GM18868 (cell line): ENCODE results near the gene SRSF4.

Experiments
- ATAC-seq: cut with Tn5 transposase; IDR thresholded peaks from one replicate; pipeline ENCODE4 v1.9.1; 2021; ENCODE audit warnings: mild to moderate bottlenecking, moderate library complexity; ENCODE audit not compliant: unreplicated experiment

SRSF4 gene

DNA sequence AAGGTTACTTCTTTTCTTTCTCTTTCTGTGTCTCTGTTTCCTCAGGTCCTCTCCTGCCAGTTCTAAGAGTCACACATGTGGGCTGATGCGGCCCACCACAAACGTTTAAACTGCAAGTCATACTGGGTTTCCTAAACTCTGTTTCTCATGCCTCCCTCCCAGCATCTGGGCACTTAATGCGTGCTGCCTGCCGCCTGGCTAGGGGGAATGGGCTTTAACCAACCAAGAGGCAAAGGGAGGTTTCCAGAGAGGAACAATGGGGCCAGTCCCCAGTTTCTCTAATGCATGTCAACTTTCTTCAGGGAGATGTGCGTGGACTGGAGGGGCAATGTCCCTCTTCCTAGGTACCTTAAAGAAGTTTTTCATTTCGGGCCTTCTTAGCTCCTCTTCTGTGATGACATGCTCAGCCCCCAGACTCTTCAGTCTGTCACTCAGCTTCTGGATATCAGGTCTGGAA, 19.9 kb upstream of the SRSF4 start:
- ATAC-seq = no peak

DNA sequence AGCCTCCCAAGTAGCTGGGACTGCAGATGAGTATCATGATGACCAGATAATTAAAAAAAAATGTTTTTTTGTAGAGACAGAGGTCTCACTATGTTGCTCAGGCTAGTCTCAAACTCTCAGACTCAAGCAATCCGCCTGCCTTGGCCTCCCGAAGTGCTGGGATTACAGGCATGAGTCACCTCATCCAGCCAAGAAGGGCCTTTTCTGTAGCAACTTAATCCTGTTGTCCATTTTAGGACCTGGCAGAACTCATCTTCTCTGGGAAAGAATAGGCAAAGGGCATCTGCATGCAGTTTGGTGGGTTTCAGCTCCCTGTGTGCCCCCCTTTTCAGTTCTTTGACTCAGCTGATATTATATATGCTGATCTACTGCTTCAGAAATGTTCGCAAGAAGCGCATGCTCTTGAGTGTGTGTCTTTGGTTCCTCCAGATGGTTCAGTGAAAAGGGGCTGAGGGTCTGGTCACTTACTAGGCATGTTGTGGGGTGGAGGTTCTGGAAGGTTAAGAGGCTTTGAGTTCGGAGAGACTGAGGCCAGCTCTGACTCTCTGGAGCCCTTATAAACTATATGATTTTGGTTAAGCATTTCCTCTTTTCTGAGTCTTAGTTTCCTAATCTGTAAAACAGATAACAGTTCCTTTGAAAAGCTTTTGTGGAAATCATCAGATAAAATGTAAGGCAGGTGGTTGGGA, 19.4 kb upstream of the SRSF4 start:
- no peak for ATAC-seq

DNA sequence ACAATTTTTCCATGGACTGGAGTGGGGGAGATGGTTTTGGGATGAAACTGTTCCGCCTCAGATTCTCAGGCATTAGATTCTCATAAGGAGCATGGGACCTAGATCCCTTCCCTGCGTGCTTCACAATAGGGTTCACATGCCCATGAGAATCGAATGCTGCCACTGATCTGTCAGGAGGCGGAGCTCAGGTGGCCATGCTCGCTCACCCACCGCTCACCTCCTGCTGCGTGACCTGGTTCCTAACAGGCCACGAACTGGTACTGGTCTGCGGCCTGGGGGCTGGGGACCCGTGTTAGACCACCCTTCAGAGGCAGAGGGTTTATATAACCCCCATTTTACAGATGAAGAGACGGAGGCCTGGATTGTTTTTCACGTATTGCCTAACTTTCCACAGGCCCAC, 16.3 kb upstream of the SRSF4 start:
- no peak for ATAC-seq

DNA sequence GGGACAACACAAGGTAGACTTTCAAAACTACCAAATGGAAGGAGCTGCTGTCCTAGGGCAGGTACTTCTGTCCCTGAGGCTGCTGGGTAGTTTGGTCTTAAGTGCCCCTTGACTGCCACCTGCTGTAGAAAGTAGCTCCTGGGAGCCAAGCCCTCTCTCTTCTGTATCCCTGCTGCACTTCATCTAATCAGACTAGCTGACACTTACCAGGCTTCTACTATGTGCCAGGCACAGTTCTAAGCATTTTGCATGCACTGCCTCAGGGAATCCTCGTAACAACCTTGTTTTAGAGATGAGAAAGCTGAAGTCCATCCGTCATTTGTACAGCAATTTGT, 15.9 kb upstream of the SRSF4 start:
- no peak for ATAC-seq

DNA sequence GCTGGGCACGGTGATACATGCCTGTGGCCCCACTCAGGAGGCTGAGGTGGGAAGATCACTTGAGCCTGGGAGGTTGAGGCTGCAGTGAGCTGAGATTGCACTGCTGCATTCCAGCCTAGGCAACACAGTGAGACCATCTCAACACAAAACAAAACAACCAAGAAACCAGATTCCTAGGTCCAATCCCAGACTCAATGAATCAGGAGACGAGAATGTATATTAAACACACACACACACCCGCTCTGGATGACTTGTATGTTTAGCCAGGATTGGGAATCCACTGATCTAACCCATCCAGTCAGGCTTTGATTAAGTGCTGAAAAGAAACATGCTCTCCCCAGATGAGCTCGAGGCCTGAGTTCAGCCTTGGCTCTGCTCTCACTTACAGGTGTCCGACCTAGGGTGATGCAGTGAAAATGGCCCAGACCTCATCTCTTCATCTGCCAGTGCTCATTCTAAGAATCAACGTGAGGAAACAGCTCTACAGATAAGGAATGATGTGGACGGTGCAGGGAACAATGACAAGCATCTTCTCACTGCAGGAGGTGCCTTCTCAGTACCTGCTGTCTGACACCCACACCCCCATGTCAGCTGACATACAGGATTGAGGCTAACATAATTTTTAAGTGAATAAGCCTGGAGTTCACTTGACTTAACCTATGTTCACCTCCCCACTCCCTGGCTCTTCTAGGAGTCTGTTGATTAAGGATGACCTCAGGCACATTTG, 15.3 kb upstream of the SRSF4 start:
- no peak for ATAC-seq

DNA sequence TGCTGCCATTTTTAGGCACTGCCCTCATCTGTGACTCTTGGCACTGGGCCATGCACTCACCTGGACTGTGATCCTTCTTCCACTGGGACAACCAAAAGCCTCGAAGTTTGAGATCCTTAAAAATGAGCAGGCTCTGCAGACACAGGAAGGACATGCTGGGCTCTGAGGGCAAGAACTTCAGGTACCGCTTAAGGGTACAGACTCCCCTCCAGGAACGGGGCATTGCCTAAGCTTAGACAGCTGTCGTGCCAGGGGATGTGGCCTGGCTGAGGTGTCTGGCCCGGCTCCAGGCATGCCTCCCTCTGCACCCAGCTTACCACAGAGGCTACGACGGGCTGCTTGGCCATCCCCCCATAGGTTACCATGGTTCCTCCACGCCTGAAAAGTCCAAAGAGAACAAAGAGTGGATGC, 14.2 kb upstream of the SRSF4 start:
- no peak for ATAC-seq

DNA sequence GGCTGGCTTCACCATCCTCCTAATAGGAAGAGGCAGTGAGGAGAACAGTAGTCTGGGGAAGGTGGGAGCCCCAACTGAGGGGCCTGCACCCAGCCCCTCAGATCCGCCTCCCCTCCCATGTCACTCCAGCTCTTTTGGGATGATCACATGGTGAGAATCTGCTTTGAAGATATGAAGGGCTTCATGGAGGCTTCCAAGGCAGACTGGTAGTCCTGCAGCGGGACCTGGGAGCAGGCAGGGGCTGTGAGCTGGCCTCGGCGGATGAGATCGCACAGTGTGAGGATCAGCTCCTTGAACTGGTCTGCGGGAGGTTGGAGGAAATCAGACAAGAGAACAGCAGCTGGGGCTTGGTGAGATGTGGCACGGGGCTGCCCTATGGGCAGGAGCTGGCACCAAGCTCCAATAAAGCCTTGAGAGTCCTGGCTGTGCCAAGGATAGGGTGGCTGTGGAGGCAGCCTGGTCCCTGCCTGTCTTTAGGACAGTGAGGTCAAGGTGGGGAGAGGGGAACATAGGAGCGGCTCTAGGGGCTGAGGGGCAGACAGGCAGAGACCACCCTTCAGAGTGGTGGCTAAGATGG, 12.3 kb upstream of the SRSF4 start:
- ATAC-seq = no peak

DNA sequence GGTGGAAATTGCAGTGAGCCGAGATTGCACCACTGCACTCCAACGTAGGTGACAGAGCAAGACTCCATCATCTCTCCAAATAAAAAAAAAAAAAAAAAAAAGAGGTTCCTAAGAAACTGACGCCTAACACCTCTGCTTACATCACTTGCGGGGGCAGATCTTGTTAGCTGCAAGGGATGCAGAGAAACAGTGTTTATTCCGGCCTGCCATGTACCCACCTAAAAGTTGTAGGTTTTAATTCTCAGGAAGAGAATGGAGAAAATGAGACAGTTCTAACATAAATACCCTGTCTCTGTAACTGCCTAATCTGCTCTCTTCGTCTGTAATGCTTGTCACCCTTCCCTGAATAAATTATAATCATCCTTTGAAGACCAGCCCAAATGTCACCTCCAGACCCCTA, 9.0 kb upstream of the SRSF4 start:
- ATAC-seq = no peak

DNA sequence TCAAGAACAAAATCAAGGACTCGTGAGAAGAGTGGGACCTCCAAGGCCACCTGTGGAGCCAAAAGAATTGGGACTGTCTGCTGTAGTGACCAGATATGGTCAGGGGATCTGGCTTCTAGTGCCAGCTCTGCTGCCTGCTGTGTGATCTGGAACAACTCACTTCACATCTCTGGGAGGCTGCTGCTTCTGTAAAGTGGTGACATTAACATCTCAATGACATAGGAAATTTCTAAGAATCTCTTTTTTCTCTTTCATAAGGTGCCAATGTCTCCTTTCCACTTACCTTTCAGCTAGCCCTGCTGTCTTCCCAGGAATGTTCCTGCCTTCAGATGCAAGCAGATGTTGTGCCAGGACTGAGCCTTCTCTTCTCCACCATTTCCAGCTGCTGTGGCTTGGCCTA, 5.0 kb upstream of the SRSF4 start:
- ATAC-seq = no peak

DNA sequence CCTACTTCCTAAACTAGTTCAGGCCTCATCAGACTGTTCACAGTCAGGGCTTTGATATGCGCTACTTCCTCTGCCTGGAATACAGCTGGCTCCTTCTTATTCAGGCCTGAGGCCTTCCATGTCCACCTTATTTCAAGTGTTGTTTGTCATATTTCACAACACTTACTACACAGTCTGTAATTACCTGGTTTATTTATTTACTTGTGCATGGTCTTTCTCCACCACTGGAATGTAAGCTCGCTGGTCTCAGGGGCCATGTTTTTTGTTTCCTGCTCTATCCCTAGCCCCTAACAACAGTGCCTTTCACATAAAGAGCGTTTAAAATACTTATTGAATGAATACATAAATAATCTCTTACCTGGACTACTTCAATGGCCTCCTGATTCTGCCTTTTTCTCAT, 4.6 kb upstream of the SRSF4 start:
- no peak for ATAC-seq

DNA sequence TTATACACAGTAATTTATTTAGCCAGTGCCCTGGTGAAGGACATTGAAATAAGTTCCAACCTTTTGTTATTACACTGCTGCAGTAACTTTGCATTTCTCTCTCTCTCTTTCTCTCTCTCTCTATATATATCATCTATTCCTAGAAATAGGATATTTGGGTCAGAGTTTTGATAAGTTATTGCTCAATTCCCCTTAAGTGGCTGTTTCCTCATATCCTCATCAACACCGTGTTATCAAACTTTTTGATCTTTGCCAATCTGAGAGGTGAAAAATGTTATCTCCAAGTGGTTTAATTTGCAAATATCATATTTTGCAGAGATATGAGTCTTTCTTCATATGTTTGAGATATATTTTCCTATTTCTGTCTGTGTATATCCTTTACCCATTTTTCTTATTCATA, 1.6 kb upstream of the SRSF4 start:
- no peak for ATAC-seq

DNA sequence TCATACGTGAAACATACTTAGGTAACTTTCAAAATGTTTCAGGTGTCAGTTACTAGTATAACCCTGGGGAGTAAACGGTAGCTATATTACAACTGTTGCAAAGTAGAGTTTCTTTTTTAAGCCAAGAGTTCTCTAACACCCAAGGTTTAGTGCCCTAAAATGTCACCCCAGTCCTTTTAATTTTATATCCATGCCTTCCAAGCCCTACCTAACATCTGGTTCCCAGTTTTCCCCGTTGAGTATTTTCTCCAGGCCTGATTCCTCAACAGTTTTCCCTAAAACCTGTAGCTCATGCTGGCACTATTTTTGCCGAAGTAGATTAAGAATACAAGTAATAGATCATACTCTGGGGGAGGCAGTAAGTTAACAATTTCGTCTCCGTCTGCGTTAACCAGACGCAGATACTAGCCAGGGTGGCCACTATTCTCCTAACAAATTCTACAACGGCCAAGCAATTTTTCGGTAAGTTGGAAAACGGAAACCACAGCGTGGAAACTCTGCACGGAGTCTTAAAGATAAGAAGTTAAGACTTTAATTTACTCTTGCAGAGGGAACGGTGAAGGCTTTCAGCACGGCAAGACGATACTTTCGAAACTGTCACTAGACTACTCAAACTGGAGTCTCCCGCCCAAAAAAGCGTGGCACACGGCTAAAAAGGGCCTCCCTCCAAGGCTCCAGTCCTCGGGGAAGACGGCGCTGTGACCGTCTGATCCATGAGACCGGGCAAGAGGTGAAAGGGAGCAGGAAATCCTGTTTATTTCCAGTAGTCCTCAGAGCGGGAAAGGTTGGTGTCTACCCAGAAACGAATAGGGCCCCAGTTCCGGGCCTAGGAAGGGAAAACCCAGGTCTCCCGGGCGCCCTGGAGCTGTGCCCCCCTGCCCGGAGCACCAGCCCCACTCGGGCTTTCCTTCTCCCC, 945 bp downstream of the SRSF4 start:
- no peak for ATAC-seq

DNA sequence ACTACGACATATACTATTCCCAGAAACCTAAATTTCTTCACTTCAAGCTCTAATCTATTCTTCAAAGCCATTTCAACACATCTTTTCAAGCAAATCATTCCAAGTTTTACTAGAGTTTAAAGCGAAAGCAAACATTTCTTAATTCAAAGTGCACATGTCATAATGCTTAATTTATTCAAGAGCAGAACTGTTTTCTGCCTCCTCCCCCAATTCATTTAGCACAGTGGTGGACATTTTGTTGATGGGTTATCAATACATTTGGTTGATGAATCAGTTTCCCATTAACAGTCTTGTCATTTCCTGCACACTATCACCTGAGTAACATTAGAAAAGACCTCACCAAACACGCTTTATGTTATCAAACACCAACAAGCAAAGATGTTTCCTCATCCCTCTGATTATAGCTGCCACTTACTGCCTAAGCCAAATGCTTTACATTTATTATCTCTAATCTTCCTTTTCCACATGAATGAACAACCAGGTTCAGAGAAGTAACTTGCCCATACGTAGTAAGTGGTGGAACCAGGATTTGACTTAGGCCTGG, 2.0 kb downstream of the SRSF4 start:
- ATAC-seq = no peak

DNA sequence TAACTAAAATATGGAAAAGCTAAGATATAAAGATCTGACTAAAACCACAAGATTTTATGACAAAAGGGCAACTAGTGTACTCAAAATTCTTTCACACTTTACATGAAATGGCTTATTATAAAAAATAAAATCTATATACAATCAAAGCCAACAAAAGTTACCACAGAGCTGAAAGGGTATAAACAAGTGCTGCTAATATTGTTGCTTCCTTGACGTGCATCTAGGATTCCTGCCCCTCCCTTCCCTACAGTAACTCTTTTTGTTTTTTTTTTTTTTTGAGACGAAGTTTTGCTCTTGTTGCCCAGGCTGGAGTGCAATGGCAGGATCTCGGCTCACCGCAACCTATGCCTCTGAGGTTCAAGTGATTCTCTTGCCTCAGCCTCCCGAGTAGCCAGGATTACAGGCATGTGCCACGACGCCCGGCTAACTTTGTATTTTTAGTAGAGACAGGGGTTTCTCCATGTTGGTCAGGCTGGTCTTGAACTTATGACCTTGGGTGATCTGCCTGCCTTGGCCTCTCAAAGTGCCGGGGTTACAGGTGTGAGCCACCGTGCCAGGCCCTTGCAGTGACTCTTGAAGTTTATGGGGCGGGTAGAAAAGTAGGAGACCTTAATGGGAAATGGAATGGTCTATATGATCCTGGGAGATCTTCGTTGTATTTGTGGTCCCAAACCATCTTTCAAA, 4.5 kb downstream of the SRSF4 start:
- ATAC-seq = no peak

DNA sequence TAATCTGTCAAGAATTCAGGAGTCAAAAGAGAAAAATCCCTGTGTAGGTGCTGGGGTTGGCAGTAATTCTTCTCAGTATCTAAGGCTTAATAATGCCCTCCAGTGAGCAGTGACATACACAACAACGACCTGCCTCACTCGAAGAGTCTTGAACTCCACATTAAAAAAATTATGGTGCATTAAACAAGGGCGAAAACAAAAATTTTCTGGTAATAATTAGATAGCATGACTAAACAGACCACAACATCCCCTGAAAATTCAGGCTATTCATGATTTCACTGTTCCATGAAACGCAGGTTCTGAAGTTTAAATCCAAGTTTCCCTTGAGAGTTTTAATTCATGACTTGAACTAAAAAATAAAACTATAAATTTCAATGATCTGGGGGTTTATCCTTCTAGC, 5.1 kb downstream of the SRSF4 start:
- ATAC-seq = no peak

DNA sequence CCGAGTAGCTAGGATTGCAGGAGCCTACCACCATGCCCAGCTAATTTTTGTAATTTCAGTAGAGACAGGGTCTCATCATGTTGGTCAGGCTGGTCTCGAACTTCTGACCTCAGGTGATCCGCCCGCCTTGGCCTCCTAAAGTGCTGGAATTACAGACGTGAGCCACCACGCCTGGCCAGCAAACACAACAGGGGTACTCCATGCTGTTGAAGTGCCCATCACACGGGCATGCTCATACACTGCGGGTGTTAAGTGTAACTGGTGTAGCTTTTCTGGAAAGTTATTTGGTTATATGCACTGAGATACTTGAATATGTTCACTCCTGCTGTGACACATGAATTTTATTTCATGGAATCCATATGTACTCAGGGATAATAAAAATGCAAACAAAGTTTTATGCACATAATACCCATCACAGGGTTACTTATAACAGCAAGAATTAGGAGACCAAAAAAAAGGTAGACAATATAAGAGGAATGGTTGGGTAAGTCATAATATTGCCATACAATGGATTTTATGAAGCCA, 9.2 kb downstream of the SRSF4 start:
- no peak for ATAC-seq

DNA sequence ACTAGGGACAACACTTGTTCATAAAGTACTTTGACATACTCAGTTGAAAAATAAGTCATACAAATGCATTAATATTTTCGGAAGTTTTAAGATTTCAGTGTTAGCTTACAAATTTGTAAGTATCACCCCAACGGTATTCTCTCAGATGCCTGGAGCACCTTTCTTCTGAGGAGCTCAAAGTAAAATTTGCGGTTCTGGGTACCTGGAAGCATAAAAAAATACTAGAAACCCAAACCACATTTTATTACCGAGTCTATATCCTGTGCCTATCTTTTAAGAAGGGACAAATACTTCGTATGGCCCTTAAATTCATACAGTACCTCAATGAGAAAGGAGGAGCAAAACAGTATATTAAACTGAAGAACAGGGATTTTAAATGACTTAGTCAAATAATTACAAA, 10.2 kb downstream of the SRSF4 start:
- ATAC-seq = no peak

DNA sequence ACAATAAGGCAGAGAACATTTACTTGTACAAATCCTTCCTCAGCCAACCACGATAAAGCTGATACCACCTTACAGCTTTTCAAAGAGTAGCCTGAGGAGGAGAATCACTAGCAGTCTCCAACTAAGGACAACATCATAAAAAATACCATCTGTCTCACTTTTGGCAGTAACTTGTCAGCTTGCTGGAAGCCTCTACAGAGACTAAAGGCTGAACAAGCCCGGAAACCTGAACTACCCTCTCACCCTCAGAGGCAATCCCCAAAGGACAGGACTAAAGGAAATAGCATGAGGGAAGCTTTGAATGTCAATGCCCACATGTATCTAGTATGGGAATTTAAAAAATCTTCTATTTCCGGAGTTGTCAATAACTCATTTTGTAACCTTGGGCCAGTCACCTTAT, 10.6 kb downstream of the SRSF4 start:
- no peak for ATAC-seq

DNA sequence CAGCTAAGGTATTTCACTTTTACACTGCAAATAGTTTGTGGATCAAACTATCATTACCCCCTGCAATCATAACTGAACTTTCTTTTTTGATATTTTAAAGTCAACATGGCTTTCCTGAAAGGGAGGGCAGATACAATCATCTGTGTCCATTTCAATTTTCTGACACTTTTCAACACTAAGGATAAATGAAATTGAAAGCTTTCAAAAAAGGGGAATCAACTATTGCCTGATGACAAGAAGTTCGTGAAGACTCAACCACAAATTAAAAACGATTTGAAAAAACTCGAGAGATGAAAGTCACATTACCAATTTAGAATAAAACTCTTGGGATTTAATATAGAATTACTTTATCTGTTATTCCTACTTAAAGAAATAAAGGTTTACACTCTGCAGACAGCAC, 11.7 kb downstream of the SRSF4 start:
- ATAC-seq = no peak

DNA sequence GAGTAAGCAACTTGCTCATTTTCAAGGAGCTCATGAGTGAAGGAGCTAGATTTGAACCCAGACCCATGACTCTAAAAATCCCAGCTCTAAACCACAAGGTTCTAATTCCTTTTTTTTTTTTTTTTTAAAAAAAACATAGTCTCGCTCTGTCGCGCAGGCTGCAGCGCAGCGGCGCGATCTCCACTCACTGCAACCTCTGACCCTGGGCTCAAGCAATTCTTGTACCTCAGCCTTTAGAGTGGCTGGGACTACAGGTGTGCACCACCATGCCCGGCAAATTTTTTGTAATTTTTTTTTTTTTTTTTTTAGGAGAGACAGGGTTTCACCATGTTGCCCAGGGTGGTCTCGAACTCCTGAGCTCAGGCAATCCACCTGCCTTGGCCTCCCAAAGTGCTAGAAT, 13.8 kb downstream of the SRSF4 start:
- no peak for ATAC-seq
